Amniotic epithelial cell (primary cell): ENCODE measurements around the gene ATE1.

Source experiments
- DNase-seq: peaks from one replicate; pipeline ENCODE4 v3.0.0-alpha.2; 2010; ENCODE audit warnings: low read depth

ATE1 gene

GRCh38 chr10:121694966-121695643, 232.7 kb downstream of the ATE1 start:
- no peak for DNase-seq

GRCh38 chr10:121694327-121694965, 233.4 kb downstream of the ATE1 start:
- no peak for DNase-seq

DNA sequence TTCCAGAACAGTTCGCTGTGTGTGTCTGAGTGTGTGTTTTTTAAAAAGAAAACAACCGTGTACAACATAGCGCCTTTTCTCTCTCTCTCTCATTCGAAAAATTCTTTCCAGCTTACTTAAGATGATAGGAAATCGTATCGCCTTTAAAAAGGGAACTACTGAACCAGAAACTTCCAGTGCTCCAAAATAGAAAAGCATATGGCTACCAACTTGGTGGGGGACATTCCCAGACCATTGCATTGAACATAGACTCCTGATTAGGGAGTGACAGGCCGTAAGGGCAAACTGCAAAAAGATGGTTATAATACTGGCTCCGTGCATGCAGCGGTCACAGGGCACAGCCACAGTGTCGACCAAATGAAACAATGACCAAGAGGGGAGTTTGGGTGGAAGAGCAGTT, 235.2 kb downstream of the ATE1 start:
- DNase-seq: no peak

- DNase-seq: no peak
Measured at GRCh38 chr10:121690970-121691369, 236.9 kb downstream of the ATE1 start.
